ENCODE measurements around the gene EFNA3.
A peak's percentile ranks its signal among the peaks of the same experiment; 100 is the strongest.

EFNA3 gene

GRCh38 chr1:155049651-155050559 is 28.7 kb upstream of the EFNA3 start:
- DNase-seq, result no peak

GRCh38 chr1:155050560-155051341 is 27.9 kb upstream of the EFNA3 start, which contains the start of gene ADAM15:
ADAM15 (plus strand) TSS chr1:155051316; CDS start chr1:155051387, 71 bp downstream.
- DNase-seq, result peak; percentile 92

- DNase-seq, result no peak
Observed at GRCh38 chr1:155051342-155051776, 27.3 kb upstream of the EFNA3 start.

GRCh38 chr1:155051777-155052398 is 26.7 kb upstream of the EFNA3 start:
- no peak for DNase-seq

GRCh38 chr1:155052439-155053395 is 25.9 kb upstream of the EFNA3 start:
- DNase-seq, result no peak

GRCh38 chr1:155053531-155054105 is 25.0 kb upstream of the EFNA3 start:
- no peak for DNase-seq

- no peak for DNase-seq
Observed at GRCh38 chr1:155057104-155057503, 21.5 kb upstream of the EFNA3 start.

GRCh38 chr1:155057788-155058211 is 20.8 kb upstream of the EFNA3 start:
- DNase-seq, result no peak

- DNase-seq, result no peak
Observed at GRCh38 chr1:155060736-155061135, 17.9 kb upstream of the EFNA3 start.

GRCh38 chr1:155061381-155062150 is 17.1 kb upstream of the EFNA3 start:
- DNase-seq, result peak; percentile 85

GRCh38 chr1:155062151-155062686 is 16.4 kb upstream of the EFNA3 start:
- DNase-seq, result no peak

- DNase-seq, result no peak
Observed at GRCh38 chr1:155062702-155063411, 15.8 kb upstream of the EFNA3 start.

- DNase-seq, result peak; percentile 84
Observed at GRCh38 chr1:155063550-155064110, 15.0 kb upstream of the EFNA3 start, which contains the start of gene EFNA4. EFNA4 (plus strand) TSS chr1:155063740; CDS start chr1:155063824, 84 bp downstream.

- no peak for DNase-seq
Observed at GRCh38 chr1:155064111-155064831, 14.4 kb upstream of the EFNA3 start.

- no peak for DNase-seq
Observed at GRCh38 chr1:155064832-155065429, 13.7 kb upstream of the EFNA3 start.

GRCh38 chr1:155066777-155067176 is 11.9 kb upstream of the EFNA3 start:
- DNase-seq, result no peak

GRCh38 chr1:155068599-155068998 is 10.0 kb upstream of the EFNA3 start:
- no peak for DNase-seq

GRCh38 chr1:155069551-155070157 is 9.0 kb upstream of the EFNA3 start:
- DNase-seq, result no peak

Measured in NCI-H1048 (cell line).